HG03108 (cell line): ENCODE results near the gene DPM3.
"Not testable (repeated sequence)": the region's sequence is repeated elsewhere in the genome, so short reads cannot be mapped to it uniquely, and the experiment has no call there.

Source experiments
- ATAC-seq: cut with Tn5 transposase; IDR thresholded peaks from one replicate; pipeline ENCODE4 v1.9.1; 2021; ENCODE audit warnings: moderate library complexity; ENCODE audit not compliant: unreplicated experiment

The DPM3 gene, protein sequence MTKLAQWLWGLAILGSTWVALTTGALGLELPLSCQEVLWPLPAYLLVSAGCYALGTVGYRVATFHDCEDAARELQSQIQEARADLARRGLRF

DNA sequence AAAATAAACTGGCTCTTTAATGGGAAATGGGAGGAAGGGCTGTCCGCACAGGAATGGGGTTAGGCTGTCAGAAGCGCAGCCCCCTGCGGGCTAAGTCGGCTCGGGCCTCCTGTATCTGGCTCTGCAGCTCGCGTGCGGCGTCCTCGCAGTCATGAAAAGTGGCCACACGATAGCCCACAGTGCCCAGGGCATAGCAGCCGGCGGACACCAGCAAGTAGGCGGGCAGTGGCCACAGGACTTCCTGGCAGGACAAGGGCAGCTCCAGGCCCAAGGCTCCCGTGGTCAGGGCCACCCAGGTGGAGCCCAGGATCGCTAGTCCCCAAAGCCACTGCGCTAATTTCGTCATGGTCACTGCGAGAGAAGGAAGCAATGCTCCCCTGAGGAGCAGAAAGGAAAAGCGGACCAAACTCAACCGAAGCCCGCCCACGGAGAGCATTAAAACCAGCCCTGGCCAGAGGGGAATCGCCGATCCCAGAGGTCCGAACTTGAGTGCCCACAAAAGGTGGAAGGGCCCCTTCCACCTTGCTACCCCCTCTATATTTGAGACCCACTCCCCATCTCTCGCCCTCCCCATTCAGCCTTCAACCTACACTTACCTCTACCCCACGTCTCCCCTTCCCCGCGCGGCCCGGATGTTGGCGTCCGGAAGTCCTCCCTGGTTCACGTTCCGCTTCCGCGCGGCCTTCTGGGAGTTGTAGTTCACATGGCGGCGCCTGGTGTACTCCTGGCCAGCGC is at the start of gene DPM3:
Gene DPM3 (minus strand): TSS at position 637 of the 735 bp plus-strand sequence. CDS start 291 bp downstream, at position 346.
- ATAC-seq = peak; percentile 57

DNA sequence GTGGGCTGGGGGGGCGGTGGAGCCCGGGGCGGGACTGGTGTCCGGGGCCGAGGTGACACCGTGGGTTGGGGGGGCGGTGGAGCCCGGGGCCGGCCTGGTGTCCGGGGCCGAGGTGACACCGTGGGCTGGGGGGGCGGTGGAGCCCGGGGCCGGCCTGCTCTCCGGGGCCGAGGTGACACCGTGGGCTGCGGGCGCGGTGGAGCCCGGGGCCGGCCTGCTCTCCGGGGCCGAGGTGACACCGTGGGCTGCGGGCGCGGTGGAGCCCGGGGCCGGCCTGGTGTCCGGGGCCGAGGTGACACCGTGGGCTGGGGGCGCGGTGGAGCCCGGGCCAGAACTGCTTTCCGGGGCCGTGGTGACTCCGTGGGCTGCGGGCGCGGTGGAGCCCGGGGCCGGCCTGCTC is 49.6 kb upstream of the DPM3 start:
- ATAC-seq = not testable (repeated sequence)

DNA sequence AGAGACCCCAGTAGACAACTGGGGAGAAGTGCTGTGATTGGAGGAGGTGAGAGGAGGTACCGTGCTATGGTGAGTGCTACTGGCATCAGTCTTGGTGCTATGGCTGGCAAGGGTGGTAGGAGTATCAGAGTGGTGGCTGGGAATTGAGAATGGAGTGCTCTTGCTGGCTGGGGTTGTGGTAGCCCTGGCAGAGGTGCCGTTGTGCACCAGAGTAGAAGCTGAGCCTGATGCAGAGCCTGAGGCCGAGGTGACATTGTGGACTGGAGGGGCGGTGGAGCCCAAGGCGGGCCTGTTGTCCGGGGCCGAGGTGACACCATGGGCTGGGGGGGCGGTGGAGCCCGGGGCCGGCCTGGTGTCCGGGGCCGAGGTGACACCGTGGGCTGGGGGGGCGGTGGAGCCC is 47.9 kb upstream of the DPM3 start:
- ATAC-seq = no peak

DNA sequence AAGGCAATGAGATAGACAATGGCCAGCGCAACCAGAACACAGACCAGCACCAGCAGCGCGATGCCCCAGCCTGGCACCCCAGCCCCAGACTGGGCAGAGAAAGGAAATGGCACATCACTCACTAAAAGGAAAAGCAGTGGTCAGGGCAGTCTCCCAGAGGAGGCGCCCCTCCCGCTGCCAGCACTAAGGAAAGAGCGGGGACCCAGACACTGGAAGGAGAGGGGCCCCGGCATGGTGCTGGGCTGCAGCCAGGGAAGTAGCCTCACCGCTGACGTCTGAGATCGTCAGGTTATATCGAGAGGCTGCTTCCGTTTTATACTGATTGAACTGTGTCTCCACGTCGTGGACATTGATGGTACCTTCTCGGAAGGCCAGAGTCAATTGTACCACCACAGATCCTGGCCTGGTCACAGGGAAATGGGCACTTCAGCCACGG is 47.1 kb upstream of the DPM3 start:
- ATAC-seq = no peak

DNA sequence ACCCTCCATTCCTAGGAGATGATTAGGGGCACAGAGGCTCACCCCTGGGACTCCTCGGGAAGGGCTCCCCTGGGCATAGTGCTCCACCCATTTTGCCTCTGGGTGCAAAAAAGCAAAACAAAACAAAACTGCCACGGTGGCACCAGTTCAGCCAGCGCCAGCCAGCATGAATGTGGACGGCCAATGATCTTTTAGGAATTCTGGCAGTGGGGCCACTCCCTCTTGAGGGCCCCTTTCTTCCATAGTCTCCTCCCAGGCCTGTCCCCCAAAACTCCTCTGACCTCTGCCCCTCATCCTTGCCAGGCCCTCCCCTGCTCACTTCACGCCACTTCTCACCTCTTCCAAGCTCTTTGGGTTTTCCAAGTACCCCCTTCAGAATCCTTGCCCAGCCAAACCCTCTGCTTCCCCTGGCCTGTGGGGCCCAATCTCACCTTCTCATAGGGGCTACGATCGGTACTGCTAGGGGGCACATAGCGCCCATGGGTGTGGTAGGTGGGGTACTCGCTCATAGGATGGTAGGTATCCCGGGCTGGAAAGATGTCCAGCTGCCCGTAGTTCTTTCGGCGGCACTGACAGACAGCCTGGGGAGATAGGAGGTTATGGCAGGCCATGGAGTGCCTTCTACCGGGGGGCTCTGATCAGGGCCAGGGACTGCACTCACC is 46.6 kb upstream of the DPM3 start:
- ATAC-seq = no peak

DNA sequence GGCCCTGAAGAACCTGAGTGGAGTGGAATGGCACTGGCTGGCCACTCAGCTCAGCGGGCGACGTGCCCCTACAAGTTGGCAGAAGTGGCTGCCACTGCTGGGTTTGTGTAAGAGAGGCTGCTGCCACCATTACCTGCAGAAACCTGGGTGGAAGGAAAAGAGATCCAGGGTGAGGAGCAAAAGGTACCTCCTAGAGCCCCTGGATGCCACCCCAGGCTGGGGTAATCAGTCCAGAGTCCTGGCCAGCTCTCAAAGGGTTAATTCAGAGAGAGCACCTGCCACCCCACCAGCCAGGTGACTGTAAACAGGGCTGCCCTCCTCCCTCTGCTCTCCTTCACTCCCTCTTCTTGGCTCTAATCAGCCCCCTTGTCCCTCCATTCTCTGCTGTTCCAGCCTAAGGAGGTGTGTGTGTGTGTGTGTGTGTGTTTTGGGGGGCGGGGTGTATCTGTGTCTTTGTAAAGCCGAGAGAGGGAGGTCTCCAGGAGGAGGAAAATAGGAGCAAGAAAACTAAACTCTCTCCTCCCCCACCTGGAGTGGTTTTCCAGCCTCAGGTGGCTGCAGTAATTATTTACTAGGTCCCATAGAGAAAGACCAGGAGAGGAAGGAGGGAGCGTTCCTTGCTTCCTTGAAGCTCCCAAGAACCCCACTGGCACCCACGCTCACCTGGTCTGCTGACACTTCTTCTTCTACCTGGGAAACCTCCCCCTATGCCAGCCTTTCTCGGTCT is 45.9 kb upstream of the DPM3 start:
- ATAC-seq = no peak

DNA sequence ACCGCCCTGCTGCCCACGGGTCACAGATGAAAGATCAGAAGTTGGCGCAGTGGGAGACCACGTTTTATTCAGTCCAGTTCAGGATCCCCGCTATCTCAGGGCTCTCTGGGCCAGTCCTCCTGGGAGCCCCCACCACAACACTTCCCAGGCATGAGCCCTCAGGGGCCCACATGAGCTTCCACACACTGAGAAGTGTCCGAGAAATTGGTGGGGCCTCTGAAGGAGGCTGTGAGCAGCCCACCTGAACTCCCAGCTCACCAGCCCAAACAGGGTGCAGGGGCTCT is 45.4 kb upstream of the DPM3 start:
- no peak for ATAC-seq

DNA sequence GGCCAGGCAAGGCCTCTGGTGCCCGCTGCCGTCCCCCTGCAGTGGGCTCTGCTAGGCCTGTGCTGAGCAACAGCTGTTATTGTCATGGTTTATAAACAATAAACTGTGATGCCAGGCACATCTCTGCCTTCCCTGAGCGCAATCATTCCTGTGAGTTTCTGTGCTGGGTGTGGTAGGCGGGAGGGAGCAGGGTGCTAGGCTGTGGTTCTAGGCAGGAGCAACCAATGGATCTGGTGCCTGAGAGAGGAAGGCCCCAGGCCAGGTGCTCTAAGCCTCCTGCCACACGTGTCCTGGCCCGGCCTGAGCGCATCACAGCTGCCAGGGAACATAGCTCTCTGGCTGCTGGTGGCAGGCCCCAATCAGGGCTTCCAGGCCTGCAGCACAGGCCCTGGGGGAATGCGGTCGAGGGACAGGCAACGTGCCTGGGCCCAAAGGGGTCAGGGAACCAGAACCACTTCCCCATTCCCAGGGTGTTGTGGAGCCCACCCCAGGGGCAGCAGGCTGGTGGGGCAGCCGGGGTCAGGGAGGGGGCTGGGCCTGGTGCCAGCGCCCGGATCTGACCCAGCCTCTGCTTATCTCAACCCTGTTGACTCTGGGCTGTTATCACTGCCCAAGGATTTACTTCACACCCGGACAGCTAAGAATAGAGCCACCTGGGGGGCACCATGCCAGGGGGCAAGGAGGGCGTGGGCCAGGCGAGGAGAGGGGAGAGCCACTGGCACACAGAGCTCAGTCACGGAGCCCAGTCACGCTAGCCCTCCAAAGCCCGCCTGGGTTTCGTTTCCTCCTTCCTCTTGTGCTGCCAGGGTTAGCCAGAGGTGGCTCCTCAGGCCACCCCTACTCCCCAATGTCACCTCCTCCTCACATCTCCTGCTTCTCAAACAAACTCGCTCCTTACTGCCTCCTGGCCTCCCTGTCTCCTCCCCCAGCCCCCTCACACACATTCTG is 44.8 kb upstream of the DPM3 start:
- peak; percentile 84 for ATAC-seq

DNA sequence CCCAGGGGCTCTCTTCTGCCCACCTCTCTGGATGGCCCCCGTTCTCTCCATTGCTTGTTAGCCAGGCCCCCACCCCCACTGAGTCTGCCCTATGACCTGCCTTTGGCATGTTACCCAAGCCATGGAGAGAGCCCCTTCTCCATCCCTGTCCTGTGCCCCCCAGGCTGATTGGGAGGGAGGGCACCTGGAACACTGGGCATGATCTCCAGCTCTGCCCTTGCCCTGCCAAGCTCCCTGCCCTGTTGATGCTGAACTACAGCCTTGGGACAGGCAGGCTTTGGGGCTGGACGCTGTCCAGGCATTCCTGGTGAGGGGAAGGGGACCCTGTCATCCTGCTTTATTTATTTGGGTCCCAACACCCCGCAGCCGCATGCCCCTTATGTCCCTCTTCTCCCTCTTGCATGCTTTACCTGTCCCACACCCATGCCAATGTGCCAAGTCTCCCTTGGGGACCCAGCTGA is 44.0 kb upstream of the DPM3 start:
- ATAC-seq = no peak

DNA sequence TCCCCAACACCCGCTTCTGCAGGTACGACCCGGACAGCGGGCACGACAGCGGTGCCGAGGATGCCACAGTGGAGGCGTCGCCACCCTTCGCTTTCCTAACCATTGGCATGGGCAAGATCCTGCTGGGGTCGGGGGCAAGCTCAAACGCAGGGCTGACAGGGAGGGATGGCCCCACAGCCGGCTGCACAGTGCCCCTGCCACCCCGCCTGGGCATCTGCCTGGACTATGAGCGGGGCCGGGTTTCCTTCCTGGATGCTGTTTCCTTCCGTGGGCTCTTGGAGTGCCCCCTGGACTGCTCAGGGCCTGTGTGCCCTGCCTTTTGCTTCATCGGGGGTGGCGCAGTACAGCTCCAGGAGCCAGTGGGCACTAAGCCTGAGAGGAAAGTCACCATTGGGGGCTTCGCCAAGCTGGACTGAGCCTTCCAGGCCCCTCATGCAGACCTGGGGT is 43.5 kb upstream of the DPM3 start:
- no peak for ATAC-seq

DNA sequence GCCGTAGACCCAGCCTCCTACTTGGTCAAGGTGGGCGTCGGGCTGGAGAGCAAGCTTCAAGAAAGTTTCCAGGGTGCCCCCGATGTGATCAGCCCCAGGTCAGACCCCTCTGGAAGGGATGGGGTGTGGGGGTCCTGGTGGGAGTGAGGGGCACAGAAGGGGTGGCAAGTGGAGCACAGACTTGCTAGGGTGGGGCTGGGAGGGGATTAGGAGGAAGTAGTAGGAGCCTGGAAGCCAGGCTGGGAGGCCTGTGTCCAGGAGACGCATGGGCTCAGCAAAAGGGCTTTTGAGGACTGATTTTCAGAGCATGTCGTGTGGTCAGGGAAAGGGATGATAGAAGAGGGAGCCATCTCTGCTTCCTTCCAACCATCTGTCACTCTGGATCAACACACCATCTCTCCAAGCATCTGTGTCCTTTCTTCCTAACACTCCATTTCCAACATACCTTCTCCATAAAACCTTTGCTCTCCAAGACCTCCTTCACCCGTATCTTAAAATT is 41.8 kb upstream of the DPM3 start:
- no peak for ATAC-seq

DNA sequence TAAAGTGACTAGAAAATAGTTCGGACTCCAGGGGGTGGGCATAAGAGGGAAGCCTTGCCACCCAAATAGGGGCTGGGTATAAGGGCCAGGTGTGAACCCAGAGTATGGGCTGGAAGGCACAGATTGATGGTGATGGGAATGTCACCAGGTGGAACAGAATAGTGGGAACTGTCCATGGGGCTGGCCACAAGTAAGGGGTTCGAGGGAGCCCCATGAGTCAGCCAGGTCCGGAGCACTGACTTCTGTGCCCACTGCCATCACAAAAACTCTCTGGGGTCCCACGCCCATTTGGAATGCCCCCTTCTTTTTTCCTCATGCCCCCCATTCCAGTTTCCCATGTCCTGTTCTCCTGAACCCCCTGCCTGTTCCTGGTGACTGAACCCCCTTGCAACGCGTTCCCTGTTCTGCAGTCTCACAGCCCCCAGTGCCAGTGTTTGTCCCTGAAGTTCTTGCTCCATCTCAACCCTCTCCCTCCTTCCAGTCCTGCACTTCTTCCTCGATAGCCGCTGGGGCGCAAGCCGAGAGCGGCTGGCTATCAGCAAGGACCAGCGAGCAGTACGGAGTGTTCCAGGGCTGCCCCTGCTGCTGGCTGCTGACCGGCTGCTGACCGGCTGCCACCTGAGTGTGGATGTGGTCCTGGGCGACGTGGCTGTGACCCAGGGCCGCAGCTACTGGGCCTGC is 41.2 kb upstream of the DPM3 start:
- no peak for ATAC-seq

DNA sequence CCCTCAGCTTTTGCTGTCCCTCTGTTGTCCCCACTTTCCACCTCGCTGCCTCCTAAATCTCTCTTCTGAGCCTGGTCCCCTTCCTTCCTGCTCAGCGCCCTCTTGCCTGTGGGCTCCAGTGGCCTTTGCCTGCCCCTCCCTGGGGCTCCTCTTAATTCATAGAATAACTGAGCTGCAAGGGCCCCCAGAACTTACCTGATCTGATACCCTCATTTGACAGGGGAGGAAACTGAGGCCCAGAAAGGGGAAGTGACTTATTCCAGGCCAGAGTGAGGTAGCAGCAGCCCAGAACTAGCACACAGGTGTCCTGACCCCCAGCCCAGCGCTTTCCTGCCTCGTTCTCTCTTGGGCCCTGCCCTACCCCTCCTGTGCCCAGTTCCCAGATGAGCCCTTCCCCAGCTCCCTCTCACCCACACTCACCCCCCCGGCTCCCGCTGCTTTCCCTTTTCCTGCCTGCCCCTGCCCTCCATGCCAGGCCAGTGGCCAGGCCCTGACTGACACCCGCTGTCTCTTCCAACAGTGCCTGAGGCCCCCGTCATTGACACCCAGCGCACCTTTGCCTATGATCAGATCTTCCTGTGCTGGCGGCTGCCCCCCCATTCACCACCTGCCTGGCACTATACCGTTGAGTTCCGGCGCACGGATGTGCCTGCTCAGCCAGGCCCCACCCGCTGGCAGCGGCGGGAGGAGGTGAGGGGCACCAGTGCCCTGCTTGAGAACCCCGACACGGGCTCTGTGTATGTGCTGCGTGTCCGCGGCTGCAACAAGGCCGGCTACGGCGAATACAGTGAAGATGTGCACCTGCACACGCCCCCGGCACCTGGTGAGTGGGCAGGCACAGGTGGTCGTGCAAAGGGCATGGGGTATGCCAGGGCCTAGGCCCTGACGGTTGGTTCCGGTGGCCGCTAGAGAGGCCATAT is 39.0 kb upstream of the DPM3 start:
- no peak for ATAC-seq

DNA sequence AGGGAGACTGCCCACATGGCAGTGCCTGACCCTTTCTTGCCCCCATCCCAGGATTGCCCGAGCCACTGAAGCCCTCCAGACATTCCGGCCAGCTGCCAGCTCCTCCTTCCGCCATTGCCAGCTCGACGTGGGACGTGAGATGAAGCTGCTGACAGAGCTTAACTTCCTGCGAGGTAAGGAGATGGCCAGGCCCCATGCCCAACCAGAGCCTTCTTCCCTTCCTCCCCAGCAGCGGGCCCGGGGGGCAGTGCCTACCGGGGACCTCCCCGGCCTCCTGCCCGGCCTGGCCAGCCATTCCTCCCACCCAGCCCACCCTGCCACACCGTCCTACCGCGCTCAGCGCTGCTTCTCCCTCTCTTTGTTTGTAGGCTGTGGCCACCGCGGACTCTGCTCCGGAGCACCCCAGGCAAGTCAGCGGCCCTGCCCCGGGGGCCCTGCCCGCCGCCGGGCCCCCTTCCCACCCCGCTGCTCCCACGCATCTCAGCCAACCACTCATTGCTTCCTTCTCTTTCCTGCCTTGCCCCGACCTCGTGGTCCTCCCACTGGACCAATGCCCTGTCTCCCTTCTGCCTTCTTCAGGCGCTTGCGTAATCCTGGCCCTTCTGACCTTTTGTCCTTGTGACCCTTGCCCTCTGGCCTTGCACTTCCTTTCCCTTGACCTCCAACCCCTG is 38.2 kb upstream of the DPM3 start:
- no peak for ATAC-seq

DNA sequence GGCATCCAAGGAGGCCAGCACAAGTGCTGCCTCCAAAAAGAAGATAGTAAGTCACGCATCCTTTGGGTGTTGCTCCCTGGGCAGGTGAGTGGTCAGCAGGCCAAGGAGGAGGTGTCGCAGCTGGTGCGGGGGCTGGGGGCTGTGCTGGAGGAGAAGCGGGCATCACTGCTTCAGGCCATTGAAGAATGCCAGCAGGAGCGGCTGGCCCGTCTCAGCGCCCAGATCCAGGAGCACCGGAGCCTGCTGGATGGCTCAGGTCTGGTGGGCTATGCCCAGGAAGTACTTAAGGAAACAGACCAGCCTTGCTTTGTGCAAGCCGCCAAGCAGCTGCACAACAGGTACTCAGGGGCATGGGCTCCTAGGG is 37.6 kb upstream of the DPM3 start:
- no peak for ATAC-seq

DNA sequence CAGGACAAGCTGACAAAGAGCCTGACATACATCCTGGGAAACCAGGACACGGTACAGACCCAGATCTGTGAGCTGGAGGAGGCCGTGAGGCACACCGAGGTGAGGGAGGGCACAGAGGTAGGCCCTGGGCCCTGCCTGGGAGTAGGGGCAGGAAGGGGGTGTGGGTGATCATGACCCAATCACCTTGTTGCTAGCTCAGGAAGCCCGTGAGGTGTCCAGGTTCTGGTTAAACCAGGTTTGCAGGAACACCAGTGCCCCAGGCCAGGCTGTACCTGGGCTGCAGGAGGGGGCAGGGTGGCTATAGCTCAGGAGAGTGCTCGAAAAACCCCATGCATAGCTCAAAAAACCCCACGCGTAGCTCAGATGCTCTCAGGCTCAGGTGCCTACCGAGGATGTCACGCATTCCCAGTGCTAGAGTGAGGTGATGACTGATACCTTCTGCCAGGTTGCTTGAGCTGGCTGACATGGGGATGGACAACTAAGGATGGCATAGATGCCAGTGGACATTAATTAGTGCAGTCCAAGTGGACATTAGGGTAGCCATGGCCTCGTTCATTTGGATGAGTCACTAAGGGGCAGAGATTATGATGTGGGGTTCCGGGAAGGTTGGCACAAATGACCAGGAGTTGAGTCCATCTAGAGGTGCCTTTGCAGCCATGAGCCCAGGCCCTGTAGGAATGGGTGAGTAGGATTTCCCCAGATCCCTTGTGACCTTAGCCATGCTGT is 37.0 kb upstream of the DPM3 start:
- ATAC-seq = no peak

DNA sequence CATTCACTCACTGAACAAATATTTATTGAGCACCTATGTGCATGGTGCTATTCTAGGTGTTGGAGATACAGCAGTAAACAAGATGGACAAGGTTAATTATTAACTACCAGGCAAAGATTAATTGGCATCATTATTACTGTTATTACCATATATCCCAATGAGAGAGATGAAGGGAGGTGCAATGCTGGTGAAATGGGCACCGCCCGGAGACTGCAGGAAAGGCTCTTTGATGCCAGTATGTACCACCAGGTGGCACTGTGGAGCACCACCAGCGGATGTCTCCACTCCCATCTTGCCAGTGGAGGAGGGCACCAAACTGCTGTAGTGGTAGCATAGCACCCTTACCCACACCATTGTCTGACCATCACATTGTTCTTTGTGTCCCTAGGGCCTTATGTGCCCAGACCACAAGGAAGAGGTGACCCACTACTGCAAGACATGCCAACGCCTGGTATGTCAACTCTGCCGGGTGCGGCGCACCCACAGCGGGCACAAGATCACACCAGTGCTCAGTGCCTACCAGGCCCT is 36.3 kb upstream of the DPM3 start:
- no peak for ATAC-seq
